Pulmonary artery endothelial cell (primary cell): Measurements from ENCODE around the gene SLC4A1. TPM values are rescaled to one million over a fixed set of nuclear protein-coding genes. Genes with fewer than 3 reads are reported as not detected.
"Not testable (repeated sequence)": the region's sequence is repeated elsewhere in the genome, so short reads cannot be mapped to it uniquely, and the experiment has no call there.

Experiments used
- DNase-seq: peaks from one replicate; pipeline ENCODE4 v3.0.0-alpha.2; 2011; ENCODE audit warnings: low read depth, low spot score
- total RNA-seq: library from RNA; depleted of rRNA; stranded (reverse); fragments of >200 nt; gene quantifications from 2 replicates; pipeline ENCODE4 v1.2.3, GENCODE V29; 2014

SLC4A1 gene
- total RNA-seq, 1 donor from 2014 or later: not detected

DNA sequence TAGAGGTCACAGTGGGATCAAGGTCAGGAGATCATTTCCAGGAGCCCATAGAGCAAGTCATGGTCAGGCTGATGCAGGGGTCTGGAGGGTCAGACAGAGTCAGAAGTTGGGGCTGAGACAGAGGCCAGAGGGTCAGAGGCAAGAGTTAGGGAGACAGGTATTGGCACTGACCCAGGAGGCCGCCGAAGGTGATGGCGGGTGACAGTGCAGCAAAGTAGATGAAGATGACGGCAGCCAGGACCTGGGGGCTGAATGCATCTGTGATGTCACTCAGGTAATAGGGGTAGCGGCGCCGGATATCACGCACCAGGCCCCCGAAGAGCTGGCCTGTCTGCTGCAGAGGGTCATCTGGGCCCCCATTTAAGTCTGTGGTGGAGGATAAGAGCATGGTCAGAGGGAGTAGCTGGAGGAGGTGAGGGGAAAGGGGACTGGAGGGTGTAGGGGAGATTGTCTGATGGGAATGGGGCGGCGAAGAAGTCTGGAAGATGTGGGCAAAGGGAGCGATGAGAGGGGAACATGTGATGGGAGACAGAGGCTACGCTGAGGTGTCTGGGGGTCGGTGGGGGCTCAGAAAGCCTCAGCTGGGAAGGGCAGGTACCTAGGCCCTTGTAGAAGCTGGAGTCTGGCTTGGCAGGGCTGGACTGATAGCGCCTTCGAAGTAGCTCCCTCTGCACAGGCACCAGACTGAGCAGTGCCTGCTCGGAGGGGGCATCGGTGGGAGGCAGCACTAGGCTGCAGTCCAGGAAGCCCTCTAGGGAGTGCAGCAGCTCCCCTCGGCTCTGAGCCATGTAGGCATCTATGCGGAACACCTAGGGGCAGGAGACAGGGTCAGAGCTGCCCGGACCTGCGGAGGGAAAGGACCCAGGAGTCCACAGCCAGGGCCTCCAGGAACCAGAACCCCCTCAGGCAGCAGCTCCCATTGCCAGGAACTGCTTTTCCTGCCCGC, 9.8 kb downstream of the SLC4A1 start:
- DNase-seq: no peak

DNA sequence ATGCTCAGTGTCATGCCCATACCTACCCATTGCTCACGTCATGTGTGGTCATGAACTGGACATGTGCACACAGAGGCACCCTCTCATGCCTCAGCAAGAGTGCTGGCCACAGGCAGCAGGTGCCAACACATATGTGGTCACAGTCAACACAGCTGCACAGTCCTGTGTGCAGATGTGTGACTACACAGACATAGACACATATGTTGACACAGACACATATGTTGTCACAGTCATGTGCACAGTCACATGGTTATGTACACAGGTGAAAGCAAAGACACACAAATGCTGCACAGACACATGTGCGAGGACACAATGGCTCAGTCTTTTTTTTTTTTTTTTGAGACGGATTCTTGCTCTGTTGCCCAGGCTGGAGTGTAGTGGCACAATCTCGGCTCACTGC, 11.3 kb downstream of the SLC4A1 start:
- DNase-seq: no peak

DNA sequence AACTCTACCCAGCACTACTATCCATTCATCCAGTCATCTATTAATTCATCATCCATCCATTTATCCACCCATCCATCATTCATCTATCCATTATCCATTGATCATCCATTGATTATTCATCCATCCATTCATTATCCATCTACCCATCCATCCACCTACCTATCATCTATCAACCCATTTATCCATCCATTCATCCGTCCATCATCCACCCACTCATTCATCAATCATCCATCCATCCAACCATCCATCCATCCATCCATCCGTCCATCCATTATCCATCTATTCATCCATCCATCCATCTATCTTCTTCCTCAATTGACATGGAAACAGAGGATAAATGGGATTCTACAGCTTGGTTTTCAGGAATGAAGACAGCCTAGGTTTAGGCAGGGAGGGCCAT, 12.0 kb downstream of the SLC4A1 start:
- no peak for DNase-seq

DNA sequence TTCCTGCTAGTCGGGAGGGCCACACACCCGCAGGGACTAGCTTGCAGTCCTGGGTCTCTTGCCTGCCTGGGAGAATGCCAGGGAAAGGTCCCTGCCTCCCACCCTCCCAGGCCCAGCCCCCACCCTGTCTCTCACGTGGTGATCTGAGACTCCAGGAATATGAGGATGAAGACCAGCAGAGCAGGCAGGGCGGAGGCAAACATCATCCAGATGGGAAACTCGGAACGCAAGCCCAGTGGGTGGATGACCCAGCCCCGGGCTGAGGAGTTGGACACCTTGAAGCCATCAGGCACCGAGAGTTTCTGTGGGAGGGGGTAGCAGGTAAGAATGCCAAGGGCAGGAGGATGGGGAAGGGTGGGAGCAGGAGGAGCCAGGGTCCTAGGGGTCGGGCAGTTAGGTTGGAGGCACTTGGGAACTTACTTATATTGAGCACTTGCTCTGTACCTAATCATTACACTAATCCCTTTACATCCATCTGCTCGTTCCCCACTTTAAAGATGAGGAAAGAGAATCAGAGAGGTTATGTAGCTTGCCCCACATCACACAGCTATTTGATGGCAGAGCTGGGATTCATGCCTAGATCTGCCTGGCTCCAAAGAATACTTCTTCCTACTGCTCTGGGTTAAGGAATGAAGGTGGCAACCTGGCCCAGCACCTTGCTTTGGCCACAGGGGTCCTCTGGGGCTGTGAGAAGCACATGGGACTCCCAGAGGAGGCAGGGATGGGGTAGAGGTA, 13.4 kb downstream of the SLC4A1 start:
- no peak for DNase-seq

DNA sequence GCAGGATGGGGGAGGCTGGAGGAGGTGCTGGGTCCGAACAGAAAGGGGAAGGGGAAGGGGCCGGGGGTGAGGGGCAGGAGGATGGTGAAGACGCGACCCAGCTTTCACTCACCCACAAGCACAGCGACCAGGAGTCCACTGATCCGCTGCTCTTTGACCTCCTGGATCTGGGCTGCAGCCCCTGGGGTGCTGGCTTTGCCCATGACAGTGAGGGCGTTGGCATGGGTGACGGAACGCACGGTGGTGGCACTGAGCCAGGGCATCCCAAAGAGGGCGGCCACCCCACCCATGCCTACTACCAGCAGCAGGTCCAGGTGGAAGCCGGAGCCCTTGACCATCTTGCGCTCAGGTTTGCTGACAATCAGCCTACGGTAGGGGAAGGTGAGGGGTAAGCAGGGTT, 14.9 kb downstream of the SLC4A1 start:
- no peak for DNase-seq

DNA sequence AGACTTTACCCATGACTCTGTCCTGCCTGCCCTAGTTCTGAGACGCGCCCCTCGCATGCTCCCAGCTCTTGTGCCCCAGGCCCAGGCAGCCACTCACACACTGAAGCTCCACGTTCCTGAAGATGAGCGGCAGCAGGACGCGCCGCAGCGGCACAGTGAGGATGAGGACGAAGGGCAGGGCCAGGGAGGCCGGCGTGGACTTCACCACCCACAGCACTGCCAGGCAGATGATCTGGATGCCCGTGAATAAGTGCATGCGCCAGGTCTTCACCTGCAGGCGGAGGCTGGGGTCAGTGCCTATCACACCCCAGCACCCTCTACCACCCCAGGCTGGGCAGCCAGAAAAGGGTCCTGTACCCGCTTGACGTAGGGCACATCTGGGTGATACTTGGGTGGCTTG, 16.9 kb downstream of the SLC4A1 start:
- DNase-seq: no peak

DNA sequence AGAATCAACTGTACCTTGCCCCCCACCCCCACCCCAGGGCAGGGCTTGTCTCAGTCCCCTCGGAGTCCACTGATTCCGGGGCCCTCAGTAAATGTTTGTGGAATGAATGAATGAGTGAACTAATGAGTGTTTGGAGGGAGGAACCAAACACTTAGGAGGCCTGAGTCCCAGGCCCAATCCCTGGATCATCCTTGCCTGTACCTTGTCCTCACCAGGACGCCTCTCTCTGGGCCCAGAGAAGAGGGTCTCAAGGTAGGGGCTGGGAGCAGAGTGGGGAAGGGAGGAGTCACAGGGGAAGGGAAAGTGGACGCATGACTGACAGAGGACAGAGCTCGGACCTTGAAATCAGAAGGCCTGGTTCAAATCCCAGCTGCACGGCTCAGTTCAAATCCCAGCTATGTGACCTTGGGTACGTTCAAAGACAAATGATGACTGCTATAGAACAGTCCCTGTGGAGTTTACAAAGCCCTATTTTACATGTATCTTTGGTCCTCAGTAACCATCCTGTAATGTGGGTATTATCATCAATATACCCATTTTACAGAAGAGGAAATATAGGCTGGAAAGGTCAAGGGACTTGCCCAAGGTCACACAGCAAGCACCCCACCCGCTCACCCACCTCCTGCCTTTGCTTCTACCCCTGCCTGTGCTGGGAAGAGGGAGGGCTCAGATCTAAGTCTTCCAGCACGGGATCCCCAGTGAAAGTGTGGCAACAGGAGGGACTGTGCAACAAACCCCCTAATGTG, 18.3 kb downstream of the SLC4A1 start:
- no peak for DNase-seq

DNA sequence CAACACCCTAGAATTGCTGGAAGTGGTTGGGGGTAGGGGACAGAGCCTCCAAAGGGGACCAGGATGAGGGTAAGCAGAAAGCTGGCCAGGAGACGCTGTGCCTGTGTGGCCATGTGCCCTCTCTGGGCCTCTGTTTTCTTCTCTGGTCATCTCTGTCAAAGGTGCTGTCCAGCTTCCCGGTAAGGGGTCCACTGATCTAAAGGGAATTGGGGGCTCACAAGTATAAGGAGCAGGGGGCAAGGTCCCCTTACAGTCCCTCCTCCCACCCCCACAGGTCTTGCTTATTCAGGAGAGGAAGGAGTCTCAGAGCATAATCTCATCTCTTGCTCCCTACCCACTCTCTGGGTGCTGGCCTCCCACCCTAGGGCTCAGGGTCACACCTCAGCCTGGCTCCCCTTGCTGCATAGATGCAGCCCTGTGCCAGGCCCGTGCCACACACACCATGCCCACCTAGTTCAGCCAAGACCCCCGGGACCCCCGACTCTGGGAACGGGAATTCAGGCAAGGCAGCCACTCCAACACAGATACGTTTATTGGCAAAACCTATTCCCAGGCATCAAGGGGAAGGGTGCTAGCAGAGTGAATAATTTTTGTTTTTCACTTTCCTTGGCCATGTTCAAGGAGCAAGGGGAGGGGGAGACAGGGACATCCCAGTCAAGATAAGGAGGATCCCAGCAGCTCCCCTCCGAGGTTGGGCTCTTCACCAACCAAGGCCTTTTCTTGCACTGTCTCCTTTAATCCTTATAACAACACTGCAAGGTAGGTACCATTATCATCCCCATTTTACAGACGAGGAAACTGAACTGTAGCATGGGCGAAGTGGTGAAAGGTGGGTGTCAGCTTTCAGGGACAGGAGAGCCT, 19.8 kb downstream of the SLC4A1 start:
- DNase-seq: no peak

DNA sequence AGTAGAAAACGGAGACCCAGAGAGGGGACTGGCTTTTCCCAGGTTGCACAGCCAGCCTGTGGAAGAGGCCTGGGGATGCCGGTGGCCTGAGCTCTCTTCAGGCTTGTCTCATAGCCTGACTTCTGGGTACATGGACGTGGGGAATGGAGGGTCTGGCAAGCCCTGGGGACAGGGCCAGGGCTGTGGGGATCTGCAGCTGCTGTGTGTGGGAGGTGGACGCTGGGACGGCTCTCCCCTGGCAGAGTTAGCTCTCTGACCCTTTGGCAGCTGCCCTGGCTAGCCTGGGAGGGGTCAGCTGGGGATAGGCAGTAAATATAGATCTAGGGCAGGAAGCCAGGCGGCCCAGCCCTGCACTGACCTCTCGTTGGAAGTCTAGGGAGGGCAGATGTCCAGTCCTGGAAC, 20.5 kb downstream of the SLC4A1 start:
- no peak for DNase-seq

DNA sequence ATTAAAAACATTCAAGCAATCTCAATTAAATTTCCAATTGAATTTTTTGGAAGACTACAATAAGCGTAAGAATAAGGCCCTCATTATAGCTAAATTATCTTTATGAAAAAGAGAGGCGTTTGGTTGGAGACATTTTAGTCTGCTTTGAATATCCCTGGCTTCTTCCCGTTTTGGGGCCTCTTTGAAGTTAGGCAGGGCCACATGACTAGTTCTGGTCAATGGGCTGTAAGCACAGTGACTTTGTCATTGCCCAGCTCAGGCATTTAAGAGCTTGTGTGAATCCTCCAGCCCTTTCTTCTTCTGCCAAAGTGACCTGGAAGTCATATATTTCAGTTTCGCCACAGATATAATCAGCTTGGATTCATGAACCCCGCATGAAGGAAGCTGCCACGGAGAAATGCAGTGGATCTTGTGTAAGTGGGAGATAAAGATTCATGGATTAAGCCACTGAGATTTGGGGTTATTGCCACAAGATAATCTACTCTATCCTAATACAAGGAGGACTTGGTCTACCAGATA, 26.8 kb downstream of the SLC4A1 start:
- no peak for DNase-seq

DNA sequence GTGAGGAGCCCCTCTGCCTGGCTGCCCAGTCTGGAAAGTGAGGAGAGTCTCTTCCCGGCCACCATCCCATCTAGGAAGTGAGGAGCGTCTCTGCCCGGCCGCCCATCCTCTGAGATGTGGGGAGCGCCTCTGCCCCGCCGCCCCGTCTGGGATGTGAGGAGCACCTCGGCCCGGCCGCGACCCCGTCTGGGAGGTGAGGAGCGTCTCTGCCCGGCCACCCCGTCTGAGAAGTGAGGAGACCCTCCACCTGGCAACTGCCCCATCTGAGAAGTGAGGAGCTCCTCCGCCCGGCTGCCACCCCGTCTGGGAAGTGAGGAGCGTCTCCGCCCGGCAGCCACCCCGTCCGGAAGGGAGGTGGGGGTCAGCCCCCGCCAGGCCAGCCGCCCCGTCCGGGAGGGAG, 30.0 kb downstream of the SLC4A1 start:
- not testable (repeated sequence) for DNase-seq

DNA sequence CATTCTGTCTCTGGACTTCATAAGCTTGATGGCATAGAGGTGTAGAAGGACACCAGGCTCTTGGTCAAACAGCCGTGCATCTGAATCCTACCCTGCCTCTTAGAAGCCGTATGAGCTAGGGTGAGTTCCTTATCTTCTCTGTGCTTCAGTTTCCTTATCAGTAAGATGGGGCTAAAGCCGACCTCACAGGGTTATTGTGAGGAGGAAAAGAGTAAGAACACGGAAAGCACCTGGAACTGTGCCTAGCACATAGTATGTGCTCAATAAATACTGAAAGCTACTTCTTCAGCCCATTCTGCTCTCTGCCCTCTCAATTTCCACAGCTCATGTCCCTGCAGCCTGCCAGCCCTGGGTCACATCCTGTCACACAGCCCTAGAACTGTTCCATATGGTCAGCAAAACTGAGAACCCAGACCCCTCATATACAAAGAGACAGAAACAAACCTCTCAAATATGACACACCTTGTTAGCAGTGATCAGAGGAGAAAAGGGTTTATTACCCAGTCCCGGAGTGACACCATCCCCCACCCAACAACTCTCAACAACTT, 31.4 kb downstream of the SLC4A1 start:
- no peak for DNase-seq

DNA sequence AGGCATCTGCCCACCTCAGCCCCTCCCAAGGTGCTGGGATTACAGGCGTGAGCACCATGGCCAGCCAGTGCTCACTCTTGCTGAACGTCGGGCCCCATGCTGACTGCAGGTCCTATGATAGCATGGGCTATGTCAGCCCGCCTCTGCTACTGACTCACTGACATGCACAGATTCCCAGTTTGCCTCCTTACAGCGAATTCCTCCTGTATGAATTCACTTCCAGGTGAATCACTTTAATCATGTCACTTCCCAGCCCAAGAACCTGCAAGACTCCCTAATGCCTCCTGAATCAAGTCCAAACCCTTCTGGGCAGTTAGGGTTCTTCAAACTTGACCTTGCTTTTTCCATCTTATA, 32.4 kb downstream of the SLC4A1 start:
- DNase-seq: no peak

DNA sequence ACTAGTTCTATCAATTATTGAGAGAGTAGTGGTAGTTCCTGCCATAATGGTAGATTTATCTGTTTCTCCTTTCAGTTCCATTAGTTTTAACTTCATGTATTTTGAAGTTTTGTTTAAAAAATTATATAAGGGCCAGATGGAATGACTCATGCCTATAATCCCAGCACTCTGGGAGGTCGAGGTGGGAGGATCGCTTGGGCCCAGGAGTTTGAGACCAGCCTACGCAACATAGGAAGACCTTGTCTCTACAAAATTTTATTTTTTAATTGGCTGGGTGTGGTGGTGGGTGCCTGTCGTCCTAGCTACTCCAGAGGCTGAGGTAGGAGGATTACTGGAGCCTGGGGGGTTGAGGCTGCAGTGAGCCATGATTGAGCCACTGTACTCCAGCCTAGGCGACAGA, 34.4 kb downstream of the SLC4A1 start:
- no peak for DNase-seq

DNA sequence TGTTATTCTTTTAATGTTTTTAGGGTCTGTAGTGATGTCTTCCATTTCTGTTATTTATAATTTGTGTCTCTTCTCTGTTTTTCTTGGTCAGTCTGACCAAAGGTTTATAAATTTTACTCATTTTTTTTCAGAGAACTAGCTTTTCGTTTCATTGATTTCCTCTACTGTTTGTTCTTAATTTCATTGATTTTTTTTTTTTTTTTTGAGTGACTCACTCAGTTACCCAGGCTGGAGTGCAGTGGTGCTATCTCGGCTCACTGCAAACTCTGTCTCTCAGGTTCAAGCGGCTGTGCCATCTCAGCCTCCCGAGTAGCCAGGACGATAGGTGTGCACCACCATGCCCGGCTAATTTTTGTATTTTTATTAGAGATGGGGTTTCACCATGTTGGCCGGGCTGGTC, 35.9 kb downstream of the SLC4A1 start:
- no peak for DNase-seq

DNA sequence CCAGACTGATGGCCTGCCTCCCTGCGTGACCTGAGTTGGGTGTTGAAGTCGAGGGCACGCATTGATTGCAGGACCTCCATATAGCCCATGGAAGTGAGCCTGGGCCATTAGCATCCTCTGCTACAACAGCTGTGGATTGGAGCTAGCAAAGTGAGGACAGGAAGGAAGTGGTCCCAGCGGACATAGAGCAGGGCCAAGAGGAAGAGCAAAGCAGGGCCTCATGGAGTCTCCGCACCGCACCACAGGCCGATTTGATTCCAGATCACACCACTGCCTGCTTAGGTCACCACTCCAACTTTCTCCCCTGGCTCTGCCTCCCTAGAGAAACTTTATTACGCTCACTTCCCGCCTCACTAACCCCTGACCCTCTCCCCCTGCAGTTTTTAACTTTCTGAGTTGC, 37.8 kb downstream of the SLC4A1 start:
- no peak for DNase-seq

DNA sequence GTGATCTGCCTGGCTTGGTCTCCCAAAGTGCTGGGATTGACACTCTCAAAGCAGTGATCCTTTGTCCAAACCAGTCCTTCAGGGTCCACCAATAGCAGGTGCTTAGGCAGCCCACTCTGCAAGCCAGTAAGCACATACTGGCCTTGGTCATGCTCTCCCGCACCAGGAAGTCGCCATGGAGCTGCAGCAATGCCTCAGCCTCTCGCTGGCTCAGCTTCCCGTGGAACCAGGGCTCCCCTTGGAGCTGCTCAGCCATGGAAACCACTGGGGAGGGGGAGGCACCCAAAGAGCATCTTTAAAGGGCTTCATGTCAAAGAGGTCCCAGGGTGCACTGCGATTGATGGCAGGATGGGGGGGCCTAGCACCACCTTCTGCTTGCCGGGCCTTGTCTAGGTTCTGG, 38.8 kb downstream of the SLC4A1 start:
- no peak for DNase-seq

DNA sequence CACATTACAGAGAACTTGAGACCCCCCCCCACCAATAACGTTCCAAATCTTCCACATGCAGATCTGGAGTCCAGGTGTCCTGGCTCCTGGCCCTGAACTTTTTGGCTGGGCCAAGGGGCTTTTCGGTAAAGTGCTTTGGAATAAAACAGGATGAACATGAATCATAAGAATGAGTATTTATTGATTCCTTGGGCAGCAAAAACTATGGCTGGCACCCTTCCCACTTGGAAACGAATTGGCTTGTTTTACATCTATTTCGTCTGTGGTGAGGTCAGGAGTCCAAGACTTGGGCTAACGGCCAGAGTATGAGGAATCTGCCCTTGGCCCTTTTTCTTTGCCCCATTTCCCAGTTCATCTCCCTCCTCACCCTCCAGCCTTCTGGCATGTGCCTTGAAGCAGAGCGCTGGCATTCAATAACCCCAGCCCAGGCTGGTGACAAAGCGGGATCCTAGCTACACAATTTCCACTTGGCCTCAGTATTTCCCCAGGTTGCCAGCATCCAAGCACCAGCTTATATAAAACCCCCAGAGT, 44.3 kb downstream of the SLC4A1 start:
- peak; percentile 83 for DNase-seq

DNA sequence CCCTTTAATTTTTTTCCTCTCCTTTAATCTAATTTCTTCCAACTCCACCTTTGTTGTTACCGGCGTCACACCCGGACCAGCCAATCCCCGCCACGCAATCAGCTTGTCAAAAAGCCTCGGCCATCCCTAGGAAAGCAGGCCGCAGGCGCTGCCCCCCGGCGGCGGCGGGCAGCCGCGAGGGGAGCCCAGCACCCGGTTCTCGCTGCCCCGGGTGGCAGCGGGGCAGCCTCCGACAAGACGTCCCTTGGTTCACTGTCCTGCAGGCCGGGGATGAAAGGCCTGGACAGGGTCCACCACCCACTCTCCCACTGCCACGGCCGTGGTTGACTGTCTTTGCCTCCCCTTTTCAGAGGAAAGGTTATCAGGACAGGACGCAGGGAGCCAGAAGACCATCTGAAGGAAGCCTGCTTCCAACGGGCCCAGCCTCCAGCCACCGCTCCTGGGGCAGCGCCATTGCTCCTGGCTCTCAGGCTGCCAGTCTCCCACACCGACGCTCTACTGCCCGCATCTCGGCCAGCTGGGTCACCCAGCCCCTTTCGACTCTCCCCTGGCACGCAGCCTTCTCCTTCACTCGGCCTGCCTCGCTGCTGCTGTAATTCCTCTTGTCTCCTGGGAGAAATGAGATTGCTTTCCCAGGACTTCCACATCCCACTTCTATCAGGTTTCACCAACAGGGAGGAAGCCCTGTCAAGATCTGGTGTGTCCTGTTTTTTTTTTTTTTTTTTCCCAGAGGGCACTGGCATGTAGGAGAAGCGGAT, 45.6 kb downstream of the SLC4A1 start:
- DNase-seq: no peak

DNA sequence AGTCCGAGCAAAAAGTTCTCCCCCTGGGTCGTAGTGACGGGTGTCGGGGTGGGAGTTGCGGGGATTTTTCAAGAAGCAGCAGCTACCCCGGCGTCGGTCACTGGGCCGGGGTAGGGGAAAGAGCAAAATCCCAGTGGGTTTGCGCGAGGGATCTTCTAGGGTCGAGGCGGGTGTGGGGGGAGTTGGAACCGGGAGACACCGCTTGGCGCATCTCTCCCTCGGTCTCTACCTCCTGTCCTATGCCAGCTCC, 46.1 kb downstream of the SLC4A1 start:
- DNase-seq: no peak
